ENCODE results near the gene KLK2. TPM values are rescaled to one million over a fixed set of nuclear protein-coding genes. Genes with fewer than 3 reads are reported as not detected.

The KLK2 gene
- total RNA-seq, 1 experiment from 2014 or later = not detected

DNA sequence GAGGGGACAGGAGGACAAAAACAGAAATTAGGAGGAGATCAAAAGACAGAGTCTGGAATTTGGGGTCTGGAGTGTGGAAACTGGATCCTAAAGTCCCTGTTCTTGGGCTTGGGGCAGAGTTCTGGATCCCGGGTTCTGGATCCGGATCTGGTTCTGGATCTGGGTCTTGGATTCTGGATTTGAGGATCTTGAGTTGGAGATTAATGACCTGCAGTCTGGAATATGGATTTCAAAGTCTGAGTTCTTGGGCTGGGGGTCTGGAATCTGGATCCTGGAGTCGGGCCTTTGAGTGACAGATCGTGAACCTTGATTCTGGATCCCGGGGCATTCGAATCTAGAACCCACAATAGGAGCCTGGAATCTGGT, 39.5 kb upstream of the KLK2 start:
- H3K9ac ChIP-seq (ENCODE audit: low read length) = no peak overlapping the region
- H3K9me3 ChIP-seq (ENCODE audit: control insufficient read depth in 1 of 2, insufficient read depth in 1 of 2, low read depth in 1 of 2, low read length in 2 of 2) = no peaks in the 10 kb centered on the region
- DNase-seq (ENCODE audit: low read depth, low spot score) = no peak
- no peaks in the 10 kb centered on the region for H4K20me1 ChIP-seq (ENCODE audit: insufficient read depth)
- ChIA-PET RAD21 (ENCODE audit: low non-redundant PET in 1 of 2, low total read pairs in 2 of 2, uncharacterized antibody in 2 of 2, unreplicated experiment in 2 of 2) (no interaction called here), CTCF (no interaction called here), POLR2A (no interaction called here)
- intact Hi-C loops (cut with micrococcal nuclease) = no loop called here
- no peak for TF ChIP-seq EZH2 (IDR thresholded peaks at IDR 0.05)
- no peak for TF ChIP-seq CEBPB (IDR thresholded peaks at IDR 0.05; ENCODE audit: low read depth)
- no peak for TF ChIP-seq SIN3A (IDR thresholded peaks at IDR 0.05; ENCODE audit: low read depth)
- TF ChIP-seq POLR2AphosphoS5 (IDR thresholded peaks at IDR 0.05; ENCODE audit: low read depth, low read length) = no peak
- TF ChIP-seq, protein P1, sequence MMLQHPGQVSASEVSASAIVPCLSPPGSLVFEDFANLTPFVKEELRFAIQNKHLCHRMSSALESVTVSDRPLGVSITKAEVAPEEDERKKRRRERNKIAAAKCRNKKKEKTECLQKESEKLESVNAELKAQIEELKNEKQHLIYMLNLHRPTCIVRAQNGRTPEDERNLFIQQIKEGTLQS (IDR thresholded peaks at IDR 0.05) = no peak
- TF ChIP-seq FOSL1 (IDR thresholded peaks at IDR 0.05; ENCODE audit: low read depth) = no peak
- no peak for TF ChIP-seq ZFX (IDR thresholded peaks at IDR 0.05)
- no peak for TF ChIP-seq CBX3 (IDR thresholded peaks at IDR 0.05; ENCODE audit: low read depth)
- TF ChIP-seq ELF1 (IDR thresholded peaks at IDR 0.05; ENCODE audit: borderline replicate concordance, low read depth) = no peak
- no peak for TF ChIP-seq JUND (IDR thresholded peaks at IDR 0.05)
- no peak for TF ChIP-seq EGR1 (IDR thresholded peaks at IDR 0.05; ENCODE audit: low read depth)
- no peak for TF ChIP-seq RAD21 (IDR thresholded peaks at IDR 0.05; ENCODE audit: low read depth)
- TF ChIP-seq, protein P2, sequence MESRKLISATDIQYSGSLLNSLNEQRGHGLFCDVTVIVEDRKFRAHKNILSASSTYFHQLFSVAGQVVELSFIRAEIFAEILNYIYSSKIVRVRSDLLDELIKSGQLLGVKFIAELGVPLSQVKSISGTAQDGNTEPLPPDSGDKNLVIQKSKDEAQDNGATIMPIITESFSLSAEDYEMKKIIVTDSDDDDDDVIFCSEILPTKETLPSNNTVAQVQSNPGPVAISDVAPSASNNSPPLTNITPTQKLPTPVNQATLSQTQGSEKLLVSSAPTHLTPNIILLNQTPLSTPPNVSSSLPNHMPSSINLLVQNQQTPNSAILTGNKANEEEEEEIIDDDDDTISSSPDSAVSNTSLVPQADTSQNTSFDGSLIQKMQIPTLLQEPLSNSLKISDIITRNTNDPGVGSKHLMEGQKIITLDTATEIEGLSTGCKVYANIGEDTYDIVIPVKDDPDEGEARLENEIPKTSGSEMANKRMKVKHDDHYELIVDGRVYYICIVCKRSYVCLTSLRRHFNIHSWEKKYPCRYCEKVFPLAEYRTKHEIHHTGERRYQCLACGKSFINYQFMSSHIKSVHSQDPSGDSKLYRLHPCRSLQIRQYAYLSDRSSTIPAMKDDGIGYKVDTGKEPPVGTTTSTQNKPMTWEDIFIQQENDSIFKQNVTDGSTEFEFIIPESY (IDR thresholded peaks at IDR 0.05; ENCODE audit: extremely low read depth, insufficient replicate concordance, low read length) = no peak
- TF ChIP-seq, protein P3, sequence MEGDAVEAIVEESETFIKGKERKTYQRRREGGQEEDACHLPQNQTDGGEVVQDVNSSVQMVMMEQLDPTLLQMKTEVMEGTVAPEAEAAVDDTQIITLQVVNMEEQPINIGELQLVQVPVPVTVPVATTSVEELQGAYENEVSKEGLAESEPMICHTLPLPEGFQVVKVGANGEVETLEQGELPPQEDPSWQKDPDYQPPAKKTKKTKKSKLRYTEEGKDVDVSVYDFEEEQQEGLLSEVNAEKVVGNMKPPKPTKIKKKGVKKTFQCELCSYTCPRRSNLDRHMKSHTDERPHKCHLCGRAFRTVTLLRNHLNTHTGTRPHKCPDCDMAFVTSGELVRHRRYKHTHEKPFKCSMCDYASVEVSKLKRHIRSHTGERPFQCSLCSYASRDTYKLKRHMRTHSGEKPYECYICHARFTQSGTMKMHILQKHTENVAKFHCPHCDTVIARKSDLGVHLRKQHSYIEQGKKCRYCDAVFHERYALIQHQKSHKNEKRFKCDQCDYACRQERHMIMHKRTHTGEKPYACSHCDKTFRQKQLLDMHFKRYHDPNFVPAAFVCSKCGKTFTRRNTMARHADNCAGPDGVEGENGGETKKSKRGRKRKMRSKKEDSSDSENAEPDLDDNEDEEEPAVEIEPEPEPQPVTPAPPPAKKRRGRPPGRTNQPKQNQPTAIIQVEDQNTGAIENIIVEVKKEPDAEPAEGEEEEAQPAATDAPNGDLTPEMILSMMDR (IDR thresholded peaks at IDR 0.05 in 2 of 3, conservative IDR thresholded peaks at IDR 0.05 in 1 of 3; ENCODE audit: borderline replicate concordance in 1 of 3, insufficient read depth in 1 of 3, low read depth in 2 of 3, low read length in 2 of 3) = no peak
- TF ChIP-seq POLR2A (IDR thresholded peaks at IDR 0.05; ENCODE audit: borderline replicate concordance, extremely low read depth, insufficient read depth, insufficient read length) = no peak
- no peak for TF ChIP-seq SRF (IDR thresholded peaks at IDR 0.05; ENCODE audit: low read depth)
- no peak for TF ChIP-seq SP1 (IDR thresholded peaks at IDR 0.05; ENCODE audit: low read depth)
- TF ChIP-seq, protein P4, sequence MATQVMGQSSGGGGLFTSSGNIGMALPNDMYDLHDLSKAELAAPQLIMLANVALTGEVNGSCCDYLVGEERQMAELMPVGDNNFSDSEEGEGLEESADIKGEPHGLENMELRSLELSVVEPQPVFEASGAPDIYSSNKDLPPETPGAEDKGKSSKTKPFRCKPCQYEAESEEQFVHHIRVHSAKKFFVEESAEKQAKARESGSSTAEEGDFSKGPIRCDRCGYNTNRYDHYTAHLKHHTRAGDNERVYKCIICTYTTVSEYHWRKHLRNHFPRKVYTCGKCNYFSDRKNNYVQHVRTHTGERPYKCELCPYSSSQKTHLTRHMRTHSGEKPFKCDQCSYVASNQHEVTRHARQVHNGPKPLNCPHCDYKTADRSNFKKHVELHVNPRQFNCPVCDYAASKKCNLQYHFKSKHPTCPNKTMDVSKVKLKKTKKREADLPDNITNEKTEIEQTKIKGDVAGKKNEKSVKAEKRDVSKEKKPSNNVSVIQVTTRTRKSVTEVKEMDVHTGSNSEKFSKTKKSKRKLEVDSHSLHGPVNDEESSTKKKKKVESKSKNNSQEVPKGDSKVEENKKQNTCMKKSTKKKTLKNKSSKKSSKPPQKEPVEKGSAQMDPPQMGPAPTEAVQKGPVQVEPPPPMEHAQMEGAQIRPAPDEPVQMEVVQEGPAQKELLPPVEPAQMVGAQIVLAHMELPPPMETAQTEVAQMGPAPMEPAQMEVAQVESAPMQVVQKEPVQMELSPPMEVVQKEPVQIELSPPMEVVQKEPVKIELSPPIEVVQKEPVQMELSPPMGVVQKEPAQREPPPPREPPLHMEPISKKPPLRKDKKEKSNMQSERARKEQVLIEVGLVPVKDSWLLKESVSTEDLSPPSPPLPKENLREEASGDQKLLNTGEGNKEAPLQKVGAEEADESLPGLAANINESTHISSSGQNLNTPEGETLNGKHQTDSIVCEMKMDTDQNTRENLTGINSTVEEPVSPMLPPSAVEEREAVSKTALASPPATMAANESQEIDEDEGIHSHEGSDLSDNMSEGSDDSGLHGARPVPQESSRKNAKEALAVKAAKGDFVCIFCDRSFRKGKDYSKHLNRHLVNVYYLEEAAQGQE (IDR thresholded peaks at IDR 0.05; ENCODE audit: low read depth) = no peak
- no peak for TF ChIP-seq ZNF274 (IDR thresholded peaks at IDR 0.05; ENCODE audit: low read depth, low read length)
- TF ChIP-seq, protein P5, sequence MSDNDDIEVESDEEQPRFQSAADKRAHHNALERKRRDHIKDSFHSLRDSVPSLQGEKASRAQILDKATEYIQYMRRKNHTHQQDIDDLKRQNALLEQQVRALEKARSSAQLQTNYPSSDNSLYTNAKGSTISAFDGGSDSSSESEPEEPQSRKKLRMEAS (IDR thresholded peaks at IDR 0.05) = no peak
- H3K27ac ChIP-seq (ENCODE audit: low read depth, low read length) = no peak overlapping the region
- no peaks in the 10 kb centered on the region for H3K9me2 ChIP-seq (ENCODE audit: insufficient read depth)
- H3K4me3 ChIP-seq (replicated peaks in 1 of 2; ENCODE audit: low read depth in 1 of 2, low read length in 2 of 2) = no peak overlapping the region
- H3K4me1 ChIP-seq (ENCODE audit: control insufficient read depth in 1 of 2, insufficient read depth in 2 of 2, low read length in 2 of 2) = peaks cover 15 to 29% of the 10 kb centered on the region in 2 experiments
- H3K79me2 ChIP-seq (ENCODE audit: insufficient read depth, low read length) = no peaks in the 10 kb centered on the region
- H3K36me3 ChIP-seq (ENCODE audit: control insufficient read depth in 1 of 2, insufficient read depth in 2 of 2, low read length in 2 of 2) = no peaks in the 10 kb centered on the region
- H2AFZ ChIP-seq (ENCODE audit: low read depth, low read length, poor library complexity, severe bottlenecking) = no peak overlapping the region
- no peak for ATAC-seq
- H3K4me2 ChIP-seq (ENCODE audit: low read length) = no peak overlapping the region
- no peaks in the 10 kb centered on the region for H3K27me3 ChIP-seq (ENCODE audit: insufficient read depth, low read length)
- no TSS peak for BruUV-seq (replicated peaks)

Measured in HCT116 (cell line).